ELF-1 (cell line): ENCODE measurements around the gene SLC22A24.
"Not testable (repeated sequence)": the region's sequence is repeated elsewhere in the genome, so short reads cannot be mapped to it uniquely, and the experiment has no call there.

Experiments used
- DNase-seq: peaks from one replicate; pipeline ENCODE4 v3.0.0-alpha.2; 2016; ENCODE audit warnings: low read depth, low spot score

SLC22A24 gene, protein sequence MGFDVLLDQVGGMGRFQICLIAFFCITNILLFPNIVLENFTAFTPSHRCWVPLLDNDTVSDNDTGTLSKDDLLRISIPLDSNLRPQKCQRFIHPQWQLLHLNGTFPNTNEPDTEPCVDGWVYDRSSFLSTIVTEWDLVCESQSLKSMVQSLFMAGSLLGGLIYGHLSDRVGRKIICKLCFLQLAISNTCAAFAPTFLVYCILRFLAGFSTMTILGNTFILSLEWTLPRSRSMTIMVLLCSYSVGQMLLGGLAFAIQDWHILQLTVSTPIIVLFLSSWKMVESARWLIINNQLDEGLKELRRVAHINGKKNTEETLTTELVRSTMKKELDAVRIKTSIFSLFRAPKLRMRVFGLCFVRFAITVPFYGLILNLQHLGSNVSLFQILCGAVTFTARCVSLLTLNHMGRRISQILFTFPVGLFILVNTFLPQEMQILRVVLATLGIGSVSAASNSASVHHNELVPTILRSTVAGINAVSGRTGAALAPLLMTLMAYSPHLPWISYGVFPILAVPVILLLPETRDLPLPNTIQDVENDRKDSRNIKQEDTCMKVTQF

DNA sequence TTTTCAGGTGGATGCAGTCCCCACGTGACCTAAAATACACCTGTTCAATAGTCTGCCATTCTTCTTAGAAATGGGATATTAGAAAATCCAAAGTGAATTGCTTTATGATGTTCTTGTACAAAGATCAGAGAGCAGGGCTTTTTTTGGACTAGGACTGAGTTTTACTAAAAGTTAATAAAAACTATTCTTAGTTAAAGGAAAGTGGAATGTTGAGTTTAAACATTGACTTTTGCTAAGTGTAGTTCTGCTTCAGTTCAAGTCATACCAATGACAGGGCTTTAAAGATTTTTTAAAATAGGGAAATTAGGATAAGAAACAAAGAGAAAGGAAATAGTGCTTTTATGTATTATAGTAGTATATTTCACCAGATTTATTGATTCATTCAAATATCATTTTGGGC lies at the start of gene SLC22A24:
Gene SLC22A24, minus strand, starts transcription at position 101 of the 400 bp plus-strand sequence. CDS start 442 bp downstream, outside the sequence.
- no peak for DNase-seq

DNA sequence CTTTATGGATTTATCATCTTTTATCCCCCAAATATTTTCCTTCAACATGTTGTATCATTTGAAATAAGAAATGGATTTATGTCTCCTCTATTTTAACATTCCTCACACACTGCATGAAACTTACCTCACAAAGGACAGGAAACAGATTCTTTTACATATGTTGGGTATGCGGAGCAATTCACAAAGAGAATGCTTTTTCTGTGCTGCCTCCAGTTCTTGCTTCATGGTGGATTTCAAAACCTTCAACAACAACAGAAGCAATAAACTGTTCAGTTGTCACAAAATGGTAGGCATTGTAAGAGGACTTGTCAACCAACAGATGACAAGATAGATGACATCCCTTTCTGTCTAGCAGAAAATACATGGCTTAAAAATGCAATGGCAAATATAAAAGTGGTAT lies 36.5 kb upstream of the SLC22A24 start:
- no peak for DNase-seq

DNA sequence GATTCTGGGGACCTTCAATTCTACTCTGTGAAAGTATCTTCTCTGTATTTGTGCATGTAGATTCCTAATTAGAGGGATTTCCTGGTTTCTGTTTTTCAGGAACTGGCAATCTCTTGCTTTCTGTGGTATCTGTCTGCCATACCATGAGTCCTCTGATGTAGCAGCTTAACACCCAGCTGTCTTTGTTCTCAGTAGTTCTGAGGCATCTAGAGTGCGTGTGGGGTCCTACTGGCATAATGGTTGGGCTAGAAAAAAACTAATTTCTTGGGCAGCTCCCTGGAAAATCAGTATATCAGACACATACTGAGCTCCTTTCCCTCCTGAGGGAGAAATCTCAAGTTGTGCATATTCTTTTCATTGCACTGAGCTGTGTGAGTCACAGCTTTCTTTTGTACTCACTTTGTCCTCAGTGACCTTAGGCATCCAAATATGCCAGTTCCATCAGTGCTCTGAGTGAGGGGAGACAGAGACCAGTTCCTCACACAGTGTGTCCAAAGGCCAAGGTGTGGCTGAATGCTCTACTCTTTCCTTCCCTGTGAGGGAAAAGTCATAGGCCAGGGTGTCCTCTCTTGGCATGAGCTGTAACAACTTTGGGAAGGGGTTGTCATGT lies 35.5 kb upstream of the SLC22A24 start:
- DNase-seq, result no peak

DNA sequence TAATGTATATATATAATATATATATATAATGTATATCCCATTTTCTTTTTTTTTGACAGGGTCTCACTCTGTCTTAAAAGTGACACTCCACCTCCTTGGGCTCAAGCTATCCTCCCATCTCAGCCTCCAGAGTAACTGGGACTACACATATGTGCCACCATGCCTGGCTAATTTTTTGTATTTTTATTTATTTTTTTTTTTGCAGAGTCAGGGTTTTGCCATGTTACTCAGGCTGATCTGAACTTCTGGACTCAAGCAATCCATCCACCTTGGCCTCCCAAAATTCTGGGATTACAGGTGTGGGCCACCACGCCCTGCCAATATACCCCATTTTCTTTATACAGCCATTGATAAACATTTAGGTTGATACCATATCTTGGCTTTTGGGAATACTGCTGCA lies 33.9 kb upstream of the SLC22A24 start:
- DNase-seq, result no peak

DNA sequence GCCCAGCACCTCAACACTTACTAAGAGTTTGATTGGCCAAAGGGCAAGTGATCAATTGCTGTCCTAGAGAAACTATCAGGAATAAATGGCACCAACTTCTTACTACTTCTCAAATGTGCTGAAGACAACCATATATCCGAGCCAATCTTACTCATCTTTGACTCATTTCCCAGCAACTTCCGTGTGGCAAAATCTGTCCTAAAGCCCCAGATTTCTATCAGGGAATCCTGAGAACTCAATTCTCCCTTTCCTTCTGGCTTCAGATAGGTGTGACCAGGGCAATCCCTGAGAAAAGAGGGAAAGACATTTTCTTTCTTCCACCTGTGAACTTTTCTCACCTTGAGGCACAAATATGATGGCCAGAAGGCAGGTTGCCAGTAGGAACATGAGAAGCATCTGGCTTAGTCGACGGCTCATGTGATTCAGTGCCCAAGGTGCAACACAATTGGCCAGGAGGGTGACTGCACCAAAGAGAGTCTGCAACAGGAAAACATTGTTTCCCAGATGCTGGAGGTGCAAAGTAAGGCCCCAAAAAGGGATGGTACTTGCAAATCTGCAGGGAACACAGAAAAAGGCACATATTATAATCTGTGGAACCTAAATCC lies 21.8 kb upstream of the SLC22A24 start:
- no peak for DNase-seq

DNA sequence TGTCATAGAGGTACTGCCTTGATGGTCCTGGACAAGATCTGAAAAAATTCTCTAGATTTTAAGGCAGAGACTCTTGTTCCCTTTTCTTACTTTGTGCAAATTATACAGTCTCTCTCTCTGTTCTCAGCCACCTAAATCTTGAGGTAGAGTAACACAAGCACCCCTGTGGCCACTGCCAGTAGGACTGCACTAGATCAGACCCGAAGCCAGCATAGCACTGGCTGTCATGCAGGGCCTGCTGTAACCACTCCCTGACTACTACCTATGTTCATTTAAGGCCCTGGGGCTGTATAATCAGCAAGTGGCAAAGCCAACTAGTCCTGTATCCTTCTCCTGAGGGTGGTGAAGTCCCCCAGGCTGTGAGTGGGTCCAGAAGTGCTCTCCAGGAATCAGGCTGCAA lies 11.8 kb upstream of the SLC22A24 start:
- peak; percentile 19 for DNase-seq

DNA sequence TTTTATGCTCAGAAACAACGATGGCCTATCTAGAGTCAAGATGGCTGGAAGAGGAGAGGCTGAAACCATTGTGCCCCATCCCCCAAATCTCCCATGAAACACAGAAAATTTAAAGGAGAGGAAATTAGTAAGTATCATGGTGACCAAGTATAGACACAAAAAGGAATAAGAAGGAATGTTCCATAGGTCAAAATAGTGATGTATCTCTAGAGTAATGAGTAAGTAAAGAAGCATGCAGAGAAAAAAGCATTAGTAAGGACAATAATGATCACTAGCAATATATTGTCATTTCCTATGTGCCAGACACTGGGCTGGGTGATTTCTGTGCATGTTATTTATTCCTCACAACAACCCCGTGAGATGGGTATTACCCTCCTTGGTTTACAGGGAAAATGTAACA lies 2.6 kb upstream of the SLC22A24 start:
- no peak for DNase-seq

DNA sequence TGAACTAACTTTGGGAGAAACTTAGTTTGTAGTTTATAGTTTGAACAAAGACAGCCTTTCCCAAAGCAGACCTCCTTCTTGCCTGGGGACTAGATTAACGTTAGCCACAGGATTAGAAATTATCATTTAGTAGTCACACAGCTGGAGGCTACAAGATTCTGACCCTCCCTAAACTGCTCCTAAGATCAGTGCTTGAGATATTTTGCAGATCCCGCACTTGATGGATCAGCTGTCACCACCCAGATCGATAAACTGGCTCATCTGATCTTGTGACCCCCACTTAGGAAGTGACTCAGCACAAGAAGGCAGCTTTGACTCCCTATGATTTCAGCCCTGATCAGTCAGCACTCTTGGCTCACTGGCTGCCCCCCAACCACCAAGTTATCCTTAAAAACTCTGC lies 1.6 kb downstream of the SLC22A24 start:
- no peak for DNase-seq

DNA sequence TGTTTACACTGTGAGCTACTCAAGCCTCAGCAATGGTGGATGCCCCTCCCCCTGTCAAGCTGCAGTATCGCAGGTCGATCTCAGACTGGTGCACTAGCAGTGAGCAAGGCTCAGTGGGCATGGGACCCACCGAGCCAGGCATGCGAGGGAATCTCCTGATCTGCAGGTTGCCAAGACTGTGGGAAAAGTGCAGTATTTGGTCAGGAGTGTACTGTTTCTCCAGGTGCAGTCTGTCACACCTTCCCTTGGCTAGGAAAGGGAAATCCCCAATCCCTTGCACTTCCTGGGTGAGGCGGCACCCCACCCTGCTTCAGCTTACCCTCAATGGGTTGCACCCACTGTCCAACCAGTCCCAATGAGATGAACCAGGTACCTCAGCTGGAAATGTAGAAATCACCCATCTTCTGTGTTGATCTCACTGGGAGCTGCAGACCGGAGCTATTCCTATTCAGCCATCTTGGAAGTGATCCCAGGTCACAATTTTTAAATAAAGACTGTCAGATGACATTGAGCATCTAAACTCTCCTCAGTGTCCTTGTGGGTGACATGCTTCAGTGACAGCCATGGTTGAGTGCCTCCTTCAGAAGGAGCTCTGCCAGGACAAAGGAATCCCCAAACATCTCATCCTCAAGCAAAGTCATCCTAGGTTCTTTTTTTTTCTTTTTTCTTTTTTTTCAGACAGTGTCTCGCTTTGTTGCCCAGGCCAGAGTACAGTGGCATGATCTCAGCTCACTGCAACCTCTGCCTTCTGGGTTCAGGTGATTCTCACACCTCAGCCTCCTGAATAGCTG lies 10.8 kb downstream of the SLC22A24 start:
- peak; percentile 51 for DNase-seq

DNA sequence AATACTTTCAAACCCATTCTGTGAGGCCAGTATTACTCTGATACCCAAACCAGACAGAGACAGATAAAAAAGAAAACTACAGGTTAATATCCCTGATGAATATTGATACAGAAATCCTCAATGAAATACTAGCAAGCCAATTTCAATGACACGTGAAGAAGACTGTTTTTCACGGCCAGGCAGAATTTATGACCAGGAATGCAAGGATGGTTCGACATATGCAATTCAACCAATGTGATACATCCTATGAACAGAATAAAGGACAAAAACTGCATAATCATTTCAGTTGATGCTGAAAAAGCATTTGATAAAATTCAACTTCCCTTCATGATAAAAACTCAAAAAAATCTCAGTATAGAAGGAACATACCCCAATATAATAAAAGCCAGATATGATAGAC lies 44.5 kb downstream of the SLC22A24 start:
- no peak for DNase-seq

DNA sequence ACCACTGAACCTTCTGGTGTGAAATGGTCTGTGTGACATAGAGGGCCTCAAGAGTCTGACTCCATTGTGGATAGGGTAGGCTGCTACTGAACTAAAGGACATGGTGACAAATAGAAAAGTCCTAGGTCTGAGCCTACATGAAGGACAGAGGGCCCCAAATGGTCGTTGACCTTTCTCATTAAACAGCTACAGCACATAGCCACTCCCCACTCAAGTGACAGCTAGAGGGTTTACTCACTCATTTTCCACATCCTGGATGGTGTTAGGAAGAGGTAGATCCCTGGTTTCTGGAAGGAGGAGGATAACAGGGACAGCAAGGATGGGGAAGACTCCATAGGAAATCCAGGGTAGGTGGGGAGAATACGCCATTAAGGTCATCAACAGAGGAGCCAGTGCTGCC lies 63.3 kb downstream of the SLC22A24 start:
- no peak for DNase-seq

DNA sequence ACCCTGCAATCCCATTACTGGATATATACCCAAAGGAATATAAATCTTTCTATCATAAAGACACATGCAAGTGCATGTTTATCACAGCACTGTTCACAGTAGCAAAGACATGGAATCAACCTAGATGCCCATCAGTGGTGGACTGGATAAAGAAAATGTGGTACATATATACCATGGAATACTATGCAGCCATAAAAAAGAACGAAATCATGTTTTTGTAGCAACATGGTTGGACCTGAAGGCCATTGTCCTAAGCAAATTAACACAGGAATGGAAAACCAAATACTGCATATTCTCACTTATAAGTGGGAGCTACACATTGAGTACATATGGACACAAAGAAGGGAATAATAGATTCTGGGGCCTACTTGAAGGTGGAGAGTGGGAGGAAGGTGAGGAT lies 97.8 kb downstream of the SLC22A24 start:
- not testable (repeated sequence) for DNase-seq

DNA sequence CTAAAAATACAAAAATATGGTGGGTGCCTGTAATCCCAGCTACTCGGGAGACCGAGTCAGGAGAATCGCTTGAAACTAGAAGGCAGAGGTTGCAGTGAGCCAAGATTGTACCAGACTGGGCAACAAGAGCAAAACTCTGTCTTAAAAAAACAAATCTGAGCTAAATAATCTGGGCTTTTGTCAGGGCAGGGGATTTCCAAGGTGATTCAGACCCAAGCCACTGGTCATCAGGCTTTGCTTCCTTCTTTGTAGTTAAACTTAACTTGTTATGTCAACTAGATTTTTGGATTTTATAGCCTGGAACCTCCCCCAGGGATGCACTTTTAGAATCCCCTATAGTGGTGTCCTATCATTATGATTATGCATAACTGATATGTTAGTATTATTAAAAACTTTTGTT lies 101.4 kb downstream of the SLC22A24 start:
- no peak for DNase-seq

DNA sequence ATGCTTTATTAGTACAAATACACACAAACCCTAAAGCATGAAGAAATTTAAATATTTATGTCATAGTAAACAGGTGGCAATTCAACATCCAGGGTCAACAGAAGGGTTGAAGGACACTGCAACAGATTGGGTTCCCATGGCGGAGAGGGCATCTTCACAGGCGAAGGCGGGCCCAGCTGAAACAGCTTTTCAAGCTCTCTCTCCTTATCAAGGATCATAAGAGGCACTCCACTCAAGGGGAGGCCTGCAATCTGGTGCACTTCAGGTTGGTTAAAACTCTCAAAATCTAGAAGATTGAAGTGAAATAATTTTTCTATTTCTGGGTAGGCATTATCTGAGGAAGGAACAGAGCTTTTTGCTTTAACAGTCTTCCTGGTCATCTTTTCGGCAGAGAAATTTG lies 111.6 kb downstream of the SLC22A24 start:
- DNase-seq, result no peak
